Activated CD4-positive, alpha-beta T cell treated with anti-CD3 and anti-CD28 coated beads, Interleukin-2, amount 10 ng/mL, durations not matched to agents 7 days and 5 days (primary cell): Measurements from ENCODE around the gene DGKB. TPM values are rescaled to one million over a fixed set of nuclear protein-coding genes. Genes with fewer than 3 reads are reported as not detected.

Experiments
- CTCF ChIA-PET: fragments of 350-600 bp; sonication (Branson Sonifier 250); formaldehyde crosslinking; loops from one replicate; lab custom pipeline; 2021; ENCODE audit warnings: antibody characterized with exemption; lab: Charles Lee
- POLR2A ChIA-PET: fragments of 350-600 bp; sonication (Branson Sonifier 250); formaldehyde crosslinking; loops from one replicate; lab custom pipeline; 2021; ENCODE audit warnings: antibody characterized with exemption; lab: Charles Lee
- DNase-seq: peaks from one replicate; pipeline ENCODE4 v3.0.0-alpha.2; 2020
- H3K27ac Mint-ChIP-seq: one replicate; pipeline ENCODE4 v1.8.0; 2021; ENCODE audit warnings: mild to moderate bottlenecking, moderate library complexity, mixed read lengths
- H3K27me3 Mint-ChIP-seq: one replicate; pipeline ENCODE4 v1.8.0; 2021; ENCODE audit warnings: mixed read lengths
- H3K36me3 Mint-ChIP-seq: one replicate; pipeline ENCODE4 v1.8.0; 2021; ENCODE audit warnings: low read depth, mixed read lengths
- H3K4me1 Mint-ChIP-seq: one replicate; pipeline ENCODE4 v1.8.0; 2021; ENCODE audit warnings: mixed read lengths
- H3K4me3 Mint-ChIP-seq: one replicate; pipeline ENCODE4 v1.8.0; 2021; ENCODE audit warnings: mild to moderate bottlenecking, moderate library complexity, mixed read lengths
- H3K9me3 Mint-ChIP-seq: one replicate; pipeline ENCODE4 v1.8.0; 2021; ENCODE audit warnings: mixed read lengths
- total RNA-seq, 2 experiments: library from RNA; stranded (reverse); gene quantifications; one replicate each; pipeline ENCODE4 v1.2.3, GENCODE V29; 2021

The DGKB gene
- total RNA-seq, 2 experiments from 2014 or later: not detected

DNA sequence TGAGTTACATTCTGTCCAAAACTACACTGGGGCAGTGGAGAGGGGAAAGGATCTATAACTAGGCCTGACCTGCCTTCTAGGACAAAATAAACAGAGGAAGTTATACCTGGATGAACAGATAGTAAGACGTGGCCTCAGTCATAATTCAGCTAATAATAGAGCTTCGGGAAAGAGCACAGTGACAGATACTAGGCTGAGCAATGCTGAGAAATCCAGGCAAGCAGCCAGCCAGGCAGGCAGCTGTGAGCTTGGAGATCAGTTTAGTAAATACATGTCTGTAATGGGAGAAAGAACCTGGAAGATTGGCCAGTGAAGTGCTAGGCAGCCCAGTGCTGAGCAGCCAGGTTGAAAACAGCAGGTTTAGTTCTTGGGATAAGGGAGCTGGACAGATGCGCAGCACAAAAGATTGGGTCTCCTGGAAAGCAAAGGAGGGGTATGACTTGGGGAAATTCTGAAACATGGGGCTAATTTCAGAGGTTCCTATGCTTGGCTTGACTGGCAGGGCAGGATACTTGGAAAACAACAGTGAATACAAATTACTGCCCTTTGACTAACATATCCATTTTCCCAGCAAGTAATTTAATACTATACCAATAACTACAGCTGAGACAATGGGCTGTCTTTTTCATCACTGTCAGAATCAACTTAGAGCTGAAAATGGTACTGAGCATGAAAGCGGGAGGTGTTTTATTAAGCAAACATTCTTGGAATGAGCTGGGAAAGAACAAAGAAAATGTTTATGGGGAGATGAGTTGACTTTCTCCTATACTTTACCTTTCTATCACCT, 140.8 kb downstream of the DGKB start:
- Mint-ChIP-seq H3K9me3 (peaks cover 11% of the 10 kb centered on the region), H3K27ac (no peak overlapping the region), H3K4me3 (no peak overlapping the region), H3K27me3 (no peaks in the 10 kb centered on the region), H3K36me3 (no peaks in the 10 kb centered on the region), H3K4me1 (no peaks in the 10 kb centered on the region)
- POLR2A ChIA-PET: interaction anchor here (0.6 kb wide), 1 partner anchor 1019 kb away, joined by 3 read pairs; no protein-coding TSS in a partner anchor
- CTCF ChIA-PET: no interaction called here
- DNase-seq: no peak

DNA sequence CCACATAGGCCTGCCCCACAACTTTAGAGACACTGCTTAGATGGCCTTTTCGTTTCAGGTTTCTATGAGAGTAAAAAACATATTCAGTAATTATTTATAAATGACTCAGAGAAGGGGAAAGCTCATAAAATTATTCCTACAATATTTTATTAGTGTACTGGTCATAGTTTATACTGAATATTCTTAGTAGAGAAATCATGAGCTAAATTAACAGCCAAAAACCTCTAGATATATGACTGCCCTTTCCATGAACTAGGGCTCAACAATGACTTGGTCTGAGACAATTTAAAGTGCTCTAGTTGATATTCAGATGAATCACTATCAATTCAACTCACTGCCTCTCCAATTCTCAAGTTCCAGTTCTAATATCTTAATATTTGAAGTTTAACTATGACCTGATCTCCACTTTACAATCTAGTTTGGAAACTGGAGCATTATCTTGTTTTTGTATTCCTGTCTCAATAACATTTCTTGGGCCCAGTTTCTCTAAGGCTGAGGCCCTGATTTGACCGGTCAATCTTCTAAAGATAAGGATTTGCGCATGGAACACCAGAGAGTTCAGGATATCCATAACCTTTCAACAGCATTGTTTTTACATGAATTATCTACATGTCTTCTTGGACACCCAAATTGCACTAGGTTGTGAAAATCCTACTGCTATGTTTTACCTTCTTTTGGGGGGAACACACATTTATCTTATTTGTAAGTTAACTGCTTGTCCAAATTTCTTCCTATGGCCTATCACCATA, 141.6 kb downstream of the DGKB start:
- Mint-ChIP-seq H3K4me3 (no peak overlapping the region), H3K27ac (no peak overlapping the region), H3K9me3 (peaks cover 11% of the 10 kb centered on the region), H3K27me3 (no peaks in the 10 kb centered on the region), H3K36me3 (no peaks in the 10 kb centered on the region), H3K4me1 (no peaks in the 10 kb centered on the region)
- DNase-seq: no peak
- CTCF ChIA-PET: no interaction called here
- POLR2A ChIA-PET: no interaction called here

DNA sequence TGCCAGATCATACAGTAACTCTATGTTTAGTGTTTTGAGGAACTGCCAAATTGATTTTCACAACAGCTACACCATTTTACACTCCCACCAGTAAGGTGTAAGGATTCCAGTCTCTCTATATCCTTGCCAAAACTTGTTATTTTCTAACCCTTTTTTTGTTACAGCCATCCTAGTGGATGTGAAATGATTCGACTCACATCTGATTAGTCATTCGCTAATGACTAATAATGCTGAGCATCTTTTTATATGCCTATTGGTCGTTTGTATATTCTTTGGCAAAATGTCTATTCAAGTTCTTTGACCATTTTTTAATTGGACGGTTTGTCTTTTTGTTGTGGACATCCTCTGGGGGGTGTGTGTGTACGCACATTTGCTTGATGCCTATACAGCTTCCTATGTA, 142.8 kb downstream of the DGKB start:
- ChIA-PET POLR2A (no interaction called here), CTCF (no interaction called here)
- Mint-ChIP-seq H3K9me3 (peaks cover 11% of the 10 kb centered on the region), H3K36me3 (no peaks in the 10 kb centered on the region), H3K4me3 (no peak overlapping the region), H3K27me3 (no peaks in the 10 kb centered on the region), H3K4me1 (no peaks in the 10 kb centered on the region), H3K27ac (no peak overlapping the region)
- no peak for DNase-seq

DNA sequence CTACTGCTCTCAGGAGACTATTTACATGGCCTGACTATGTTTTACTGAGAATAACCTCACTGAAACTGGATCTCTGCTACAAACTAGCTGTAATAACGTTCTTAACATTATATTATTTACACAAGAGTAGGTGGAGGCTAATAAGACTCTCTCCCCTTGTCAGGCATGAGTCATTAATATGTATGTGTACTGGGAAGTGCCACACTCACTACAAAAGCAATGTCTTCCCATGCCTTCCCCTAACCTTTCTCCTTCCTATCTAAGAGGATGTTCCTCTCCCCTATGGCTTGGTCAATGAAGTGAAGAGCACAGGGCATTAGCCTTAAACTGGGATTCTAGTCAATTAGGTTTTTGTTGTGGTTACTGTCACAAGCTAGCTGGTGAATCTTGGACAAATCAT, 147.9 kb downstream of the DGKB start:
- no peak for DNase-seq
- Mint-ChIP-seq H3K27me3 (no peaks in the 10 kb centered on the region), H3K27ac (no peak overlapping the region), H3K9me3 (peaks cover 2% of the 10 kb centered on the region), H3K36me3 (no peaks in the 10 kb centered on the region), H3K4me1 (no peaks in the 10 kb centered on the region), H3K4me3 (no peak overlapping the region)
- ChIA-PET CTCF (no interaction called here), POLR2A (no interaction called here)

DNA sequence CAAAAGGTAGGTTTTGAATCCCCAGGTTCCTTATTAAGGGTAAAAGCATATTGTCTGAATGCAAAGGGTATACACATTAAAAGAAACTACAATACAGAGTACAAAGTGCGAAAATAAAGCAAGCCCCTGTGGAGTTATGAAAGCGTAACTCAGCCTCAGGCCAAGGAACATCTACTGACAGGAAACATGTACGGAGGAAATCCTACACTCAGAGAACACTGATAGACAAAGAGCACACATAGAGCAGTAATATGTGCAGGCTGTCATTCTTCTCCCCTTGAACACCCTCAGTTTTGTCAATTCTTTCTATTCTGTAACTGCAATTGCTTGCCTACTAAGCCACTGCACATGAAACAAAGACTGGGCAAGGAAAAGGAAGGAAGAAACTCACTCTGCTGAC, 150.2 kb downstream of the DGKB start:
- DNase-seq: no peak
- H3K4me3 Mint-ChIP-seq: no peak overlapping the region
- peaks cover 4% of the 10 kb centered on the region for H3K9me3 Mint-ChIP-seq
- no peaks in the 10 kb centered on the region for H3K27me3 Mint-ChIP-seq
- no peaks in the 10 kb centered on the region for H3K36me3 Mint-ChIP-seq
- POLR2A ChIA-PET: no interaction called here
- CTCF ChIA-PET: no interaction called here
- no peaks in the 10 kb centered on the region for H3K4me1 Mint-ChIP-seq
- H3K27ac Mint-ChIP-seq: no peak overlapping the region

DNA sequence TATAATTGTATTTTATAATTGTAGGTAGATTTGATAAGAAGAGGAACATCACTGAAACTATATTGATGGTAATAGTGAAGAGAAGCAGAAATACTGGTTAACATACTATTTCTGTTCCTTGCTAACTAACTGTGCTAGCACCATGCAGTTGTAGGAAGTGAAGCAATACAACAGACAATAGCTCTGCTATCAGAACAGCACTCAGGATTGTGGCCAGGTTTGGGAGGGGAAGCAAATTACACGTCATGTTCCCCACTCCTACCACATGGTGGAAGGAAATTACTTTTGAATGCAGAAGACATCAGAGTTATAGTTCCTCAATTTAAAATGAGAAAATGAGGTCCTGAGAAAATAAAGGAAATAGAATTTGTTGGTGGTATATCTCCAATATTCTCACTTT, 151.1 kb downstream of the DGKB start:
- POLR2A ChIA-PET: no interaction called here
- Mint-ChIP-seq H3K4me1 (no peaks in the 10 kb centered on the region), H3K27me3 (no peaks in the 10 kb centered on the region)

DNA sequence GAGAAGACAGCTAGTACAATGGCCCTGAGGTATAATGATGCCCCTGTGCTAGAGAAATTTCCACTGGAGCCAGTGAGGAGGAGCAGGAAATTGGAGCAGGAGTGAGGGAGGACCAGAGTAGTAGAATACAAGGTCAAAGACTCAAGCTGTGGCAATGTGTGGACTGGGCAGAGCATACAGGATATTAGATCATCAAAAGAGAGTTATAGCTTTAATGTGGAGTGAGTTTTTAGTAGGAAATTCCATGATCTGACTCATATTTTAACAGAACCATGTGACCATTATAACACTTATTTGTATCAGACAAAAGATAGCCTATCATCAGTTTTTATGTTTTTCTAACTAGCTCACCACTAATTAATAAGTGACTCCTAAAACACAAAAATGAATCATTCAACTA, 154.1 kb downstream of the DGKB start:
- Mint-ChIP-seq H3K27me3 (no peaks in the 10 kb centered on the region), H3K27ac (no peak overlapping the region), H3K4me3 (no peak overlapping the region), H3K36me3 (no peaks in the 10 kb centered on the region), H3K9me3 (peaks cover 17% of the 10 kb centered on the region), H3K4me1 (no peaks in the 10 kb centered on the region)
- DNase-seq: no peak
- ChIA-PET POLR2A (no interaction called here), CTCF (no interaction called here)

More for the DNA sequence above, 151.1 kb downstream of the DGKB start:
- H3K9me3 Mint-ChIP-seq: peaks cover 4% of the 10 kb centered on the region
- no peak overlapping the region for H3K4me3 Mint-ChIP-seq
- no peaks in the 10 kb centered on the region for H3K36me3 Mint-ChIP-seq
- CTCF ChIA-PET: no interaction called here
- no peak for DNase-seq
- no peak overlapping the region for H3K27ac Mint-ChIP-seq

DNA sequence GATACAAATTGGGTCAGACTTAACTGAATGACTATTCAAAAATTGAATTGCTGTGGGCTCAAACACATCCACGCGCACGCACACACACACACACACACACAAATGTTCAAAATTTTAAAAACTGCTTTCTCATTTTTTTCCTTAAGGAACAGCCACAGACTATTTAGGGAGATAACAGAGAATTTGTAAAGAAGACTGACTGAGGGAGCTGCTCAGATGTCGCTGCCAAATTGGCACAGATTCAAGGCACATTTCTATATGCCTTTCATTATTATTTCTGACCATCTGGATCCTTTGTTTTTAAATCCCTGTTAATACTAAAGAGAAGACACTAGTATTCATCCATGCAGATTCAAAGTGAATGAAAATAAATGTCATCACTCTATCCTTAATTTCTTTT, 154.8 kb downstream of the DGKB start:
- no peak for DNase-seq
- H3K27me3 Mint-ChIP-seq: no peaks in the 10 kb centered on the region
- ChIA-PET POLR2A (no interaction called here), CTCF (no interaction called here)
- no peak overlapping the region for H3K4me3 Mint-ChIP-seq
- no peak overlapping the region for H3K27ac Mint-ChIP-seq
- peaks cover 21% of the 10 kb centered on the region for H3K9me3 Mint-ChIP-seq
- H3K36me3 Mint-ChIP-seq: no peaks in the 10 kb centered on the region
- no peaks in the 10 kb centered on the region for H3K4me1 Mint-ChIP-seq

DNA sequence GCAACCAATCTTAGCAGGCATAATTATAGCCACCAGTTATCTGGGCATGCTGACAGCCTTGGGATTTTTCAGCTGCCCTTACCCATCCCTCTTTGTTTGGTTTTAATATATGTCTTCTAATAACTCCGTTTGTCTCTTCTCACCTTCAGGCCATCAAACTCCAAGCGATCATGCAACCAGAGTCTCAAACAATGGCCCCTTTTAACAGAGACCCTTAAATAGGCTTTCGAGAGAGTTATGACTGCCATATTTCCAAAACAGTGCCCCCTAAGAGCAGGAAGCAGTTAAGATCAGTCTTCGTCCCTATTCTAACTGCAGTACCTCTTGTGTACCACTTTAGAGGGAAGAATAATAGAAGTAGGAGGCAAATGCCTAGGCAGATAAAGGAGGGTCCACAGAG, 157.5 kb downstream of the DGKB start:
- Mint-ChIP-seq H3K36me3 (no peaks in the 10 kb centered on the region), H3K4me1 (no peaks in the 10 kb centered on the region), H3K9me3 (peaks cover 29% of the 10 kb centered on the region), H3K4me3 (no peak overlapping the region), H3K27ac (no peak overlapping the region), H3K27me3 (no peaks in the 10 kb centered on the region)
- CTCF ChIA-PET: no interaction called here
- POLR2A ChIA-PET: no interaction called here
- DNase-seq: no peak

DNA sequence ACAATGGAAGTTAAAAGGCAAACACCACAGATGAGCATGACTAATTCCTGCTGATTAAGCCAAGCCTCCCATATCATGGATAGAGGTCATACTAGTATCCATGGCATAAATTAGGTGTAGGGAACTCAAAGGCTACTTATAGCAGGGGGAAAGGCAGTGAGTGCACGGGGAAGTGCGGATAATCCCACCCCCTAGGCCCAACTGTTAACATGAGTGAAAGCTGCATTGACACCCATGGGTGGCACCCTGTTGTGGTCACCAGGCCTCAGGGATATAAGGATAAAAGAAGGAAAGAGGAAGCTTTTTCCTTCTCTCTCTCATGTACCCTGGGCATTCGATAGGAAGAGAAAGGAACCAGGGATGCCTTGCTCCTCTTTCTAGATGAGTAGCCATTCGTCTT, 161.9 kb downstream of the DGKB start:
- H3K27ac Mint-ChIP-seq: no peak overlapping the region
- POLR2A ChIA-PET: no interaction called here
- peaks cover 20% of the 10 kb centered on the region for H3K9me3 Mint-ChIP-seq
- DNase-seq: no peak
- H3K4me3 Mint-ChIP-seq: no peak overlapping the region
- no peaks in the 10 kb centered on the region for H3K36me3 Mint-ChIP-seq
- no peaks in the 10 kb centered on the region for H3K4me1 Mint-ChIP-seq
- CTCF ChIA-PET: no interaction called here
- H3K27me3 Mint-ChIP-seq: no peaks in the 10 kb centered on the region

DNA sequence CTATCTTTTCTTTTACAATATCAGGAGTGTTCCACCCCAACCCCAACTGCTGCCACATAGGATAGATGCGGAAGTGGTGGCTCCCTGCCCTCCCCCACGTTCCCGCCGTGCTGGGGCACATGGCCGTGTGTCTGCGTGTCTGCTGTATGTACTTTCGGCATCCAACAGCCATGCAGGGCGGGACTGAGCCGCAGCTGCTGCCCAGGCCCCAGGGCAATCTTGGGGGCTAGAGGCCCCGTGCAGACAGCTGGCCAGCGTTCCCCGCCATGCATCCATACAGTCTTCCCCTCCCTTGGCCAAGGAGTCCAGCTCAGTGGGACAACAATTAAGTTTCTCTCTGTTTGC, 162.7 kb downstream of the DGKB start:
- no peak overlapping the region for H3K4me3 Mint-ChIP-seq

DNA sequence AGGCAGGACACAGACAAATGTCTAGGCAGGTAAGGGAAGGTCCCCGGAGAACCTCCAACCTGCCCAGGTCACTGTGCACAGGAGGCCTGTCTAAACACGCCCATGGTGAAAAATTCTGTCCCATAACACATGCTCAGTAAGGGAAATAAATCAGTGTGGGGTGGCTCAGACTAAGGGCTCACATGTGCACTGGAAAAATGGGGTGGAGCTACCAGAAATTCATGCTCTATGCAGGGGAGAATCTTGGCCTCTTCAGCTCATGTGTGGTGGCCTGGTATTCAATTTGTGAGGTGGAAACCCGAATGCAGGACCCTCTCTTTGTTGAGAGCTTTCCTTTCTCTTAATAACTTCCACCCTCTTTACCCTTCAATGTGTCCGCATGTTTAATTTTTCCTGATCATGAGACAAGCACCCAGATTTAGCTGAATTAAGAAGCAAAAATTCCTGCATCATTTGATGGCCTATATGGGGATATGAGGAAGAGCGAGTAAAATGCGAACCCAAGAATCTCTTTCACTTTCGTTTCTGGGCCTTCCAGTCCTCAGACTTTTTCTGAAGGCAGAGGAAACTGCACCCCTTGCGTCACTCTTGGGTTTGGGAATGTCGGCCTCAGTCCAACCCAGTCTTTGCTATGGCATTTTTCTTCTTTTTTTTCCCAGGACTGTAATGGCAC, 163.2 kb downstream of the DGKB start:
- POLR2A ChIA-PET: no interaction called here

More for the DNA sequence above, 162.7 kb downstream of the DGKB start:
- Mint-ChIP-seq H3K9me3 (peaks cover 16% of the 10 kb centered on the region), H3K27ac (no peak overlapping the region), H3K27me3 (no peaks in the 10 kb centered on the region), H3K36me3 (no peaks in the 10 kb centered on the region), H3K4me1 (no peaks in the 10 kb centered on the region)
- DNase-seq: no peak
- POLR2A ChIA-PET: no interaction called here
- CTCF ChIA-PET: no interaction called here

DNA sequence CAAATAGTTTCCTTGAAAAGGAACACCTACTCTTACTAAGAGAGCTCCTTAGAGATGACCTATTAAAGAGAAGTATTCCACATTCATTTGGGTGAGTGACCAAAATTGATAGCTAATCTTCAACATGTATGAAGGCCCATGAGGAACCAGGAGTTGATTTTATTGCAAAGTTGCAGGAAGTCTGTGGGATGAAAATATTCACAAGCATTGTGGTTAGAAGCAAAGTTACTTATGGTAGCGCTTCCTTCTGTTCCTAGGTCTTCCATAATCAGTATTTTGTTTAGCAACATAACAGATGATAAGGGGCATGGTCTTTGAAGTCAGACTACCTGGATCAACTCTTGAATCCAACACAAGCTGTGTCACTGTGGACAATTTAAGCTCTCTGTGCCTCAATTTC, 164.5 kb downstream of the DGKB start:
- ChIA-PET CTCF (no interaction called here), POLR2A (no interaction called here)
- Mint-ChIP-seq H3K27ac (no peak overlapping the region), H3K4me3 (no peak overlapping the region), H3K27me3 (no peaks in the 10 kb centered on the region), H3K36me3 (no peaks in the 10 kb centered on the region), H3K9me3 (peaks cover 11% of the 10 kb centered on the region), H3K4me1 (no peaks in the 10 kb centered on the region)
- DNase-seq: no peak

More for the DNA sequence above, 163.2 kb downstream of the DGKB start:
- no peak for DNase-seq
- no peak overlapping the region for H3K4me3 Mint-ChIP-seq
- CTCF ChIA-PET: no interaction called here
- H3K9me3 Mint-ChIP-seq: peaks cover 15% of the 10 kb centered on the region
- no peaks in the 10 kb centered on the region for H3K4me1 Mint-ChIP-seq
- H3K36me3 Mint-ChIP-seq: no peaks in the 10 kb centered on the region
- no peaks in the 10 kb centered on the region for H3K27me3 Mint-ChIP-seq
- H3K27ac Mint-ChIP-seq: no peak overlapping the region
